ENCODE data around the gene ADAMTS2. TPM values are rescaled to one million over a fixed set of nuclear protein-coding genes. Genes with fewer than 3 reads are reported as not detected.
A peak's percentile ranks its signal among the peaks of the same experiment; 100 is the strongest.

The ADAMTS2 gene
- total RNA-seq: 29.7 TPM

DNA sequence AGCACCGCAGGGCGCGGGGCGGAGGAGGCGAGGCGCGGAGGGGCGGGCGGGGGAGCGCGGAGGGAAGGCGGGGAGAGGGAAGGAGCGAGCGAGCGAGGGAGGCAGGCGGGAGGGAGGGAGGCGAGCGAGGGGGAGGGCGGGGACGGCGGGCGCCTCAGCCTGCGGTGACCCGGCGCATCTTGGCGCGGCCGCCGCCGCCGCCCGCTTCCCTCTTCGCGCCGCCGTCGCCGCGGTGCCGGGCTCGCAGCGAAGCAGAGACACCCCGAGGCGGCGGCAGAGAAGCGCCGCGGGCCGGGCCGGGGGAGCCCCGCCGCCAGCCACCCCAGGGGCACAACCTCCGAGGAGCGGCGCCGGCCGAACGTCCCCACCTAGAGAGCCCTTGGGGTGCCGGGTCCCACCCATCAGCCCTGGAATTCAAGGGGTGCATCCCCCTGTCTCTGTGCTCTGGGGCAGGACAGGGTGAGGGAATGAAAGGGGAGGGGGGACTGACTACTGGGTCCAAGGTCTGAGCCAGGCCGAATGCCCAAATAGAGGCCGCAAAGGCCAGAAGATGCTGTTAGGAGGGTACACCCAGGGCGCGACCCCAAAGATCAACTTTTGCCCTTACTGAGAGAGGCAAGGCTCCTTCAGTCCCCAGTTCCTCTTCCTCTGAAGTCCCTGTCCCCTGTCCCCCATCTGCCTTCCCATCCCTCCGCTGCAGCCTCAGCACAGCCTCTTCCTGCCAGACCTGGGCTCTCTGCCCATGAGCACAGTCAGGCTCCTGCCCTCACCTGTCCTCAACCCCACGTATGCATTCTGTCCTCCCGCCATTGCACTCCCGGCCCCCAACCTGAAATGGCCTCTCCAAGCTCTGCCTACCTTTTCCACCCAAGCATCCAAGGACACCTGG lies at the start of gene ADAMTS2:
TSS of gene ADAMTS2 (minus strand) at position 29 of the 889 bp plus-strand sequence. CDS start 133 bp downstream, outside the sequence.
- peak within 1 kb of the TSS; percentile 62 to 74 (median 69) for H3K9ac ChIP-seq (ENCODE audit: low read depth in 1 of 3, low read length in 3 of 3)
- H3K27me3 ChIP-seq (ENCODE audit: control insufficient read depth in 3 of 3, insufficient read depth in 3 of 3, low read length in 3 of 3): peaks cover 12 to 55% (median 48%) of the 10 kb centered on the region in 3 donors
- peaks cover 15 to 26% (median 17%) of the 10 kb centered on the region in 3 donors for H3K4me1 ChIP-seq (ENCODE audit: control insufficient read depth in 3 of 3, insufficient read depth in 3 of 3, low read length in 3 of 3)
- no peaks in the 10 kb centered on the region for H3K36me3 ChIP-seq (ENCODE audit: control insufficient read depth in 3 of 3, insufficient read depth in 3 of 3, low read length in 3 of 3)
- H3K9me3 ChIP-seq (ENCODE audit: control insufficient read depth in 3 of 3, low read length in 3 of 3): no peaks in the 10 kb centered on the region
- H3K4me3 ChIP-seq (ENCODE audit: low read length in 3 of 3): peak within 1 kb of the TSS; percentile 54 to 67 (median 62)
- H3K27ac ChIP-seq (ENCODE audit: low read depth, low read length): peak within 1 kb of the TSS; percentile 40

DNA sequence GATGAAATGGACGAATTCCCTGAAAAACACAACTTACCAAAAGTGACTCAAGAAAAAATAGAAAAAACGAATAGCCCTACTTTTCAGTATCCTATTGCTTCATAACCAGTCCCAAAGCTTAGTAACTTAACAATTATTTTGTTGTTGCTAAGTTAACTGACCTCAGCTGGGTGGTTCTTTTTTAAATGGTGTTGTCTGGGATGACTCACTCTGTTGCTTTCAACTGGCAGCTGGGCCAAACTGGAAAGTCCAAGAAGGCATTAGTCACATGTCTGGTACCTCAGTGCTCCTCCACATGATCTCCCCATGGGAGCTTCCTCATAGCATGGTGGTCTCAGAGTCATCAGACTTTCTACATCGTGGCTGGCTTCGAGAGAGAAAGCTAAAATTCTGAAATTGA lies 47.8 kb upstream of the ADAMTS2 start:
- H3K4me3 ChIP-seq (ENCODE audit: low read length in 3 of 3): no peak overlapping the region
- no peak overlapping the region for H3K9ac ChIP-seq (ENCODE audit: low read depth in 1 of 3, low read length in 3 of 3)
- no peaks in the 10 kb centered on the region for H3K4me1 ChIP-seq (ENCODE audit: control insufficient read depth in 3 of 3, insufficient read depth in 3 of 3, low read length in 3 of 3)
- H3K9me3 ChIP-seq (ENCODE audit: control insufficient read depth in 3 of 3, low read length in 3 of 3): peaks cover 7 to 11% (median 9%) of the 10 kb centered on the region in 3 donors
- H3K27ac ChIP-seq (ENCODE audit: low read depth, low read length): no peak overlapping the region
- no peaks in the 10 kb centered on the region for H3K36me3 ChIP-seq (ENCODE audit: control insufficient read depth in 3 of 3, insufficient read depth in 3 of 3, low read length in 3 of 3)
- H3K27me3 ChIP-seq (ENCODE audit: control insufficient read depth in 3 of 3, insufficient read depth in 3 of 3, low read length in 3 of 3): no peaks in the 10 kb centered on the region

DNA sequence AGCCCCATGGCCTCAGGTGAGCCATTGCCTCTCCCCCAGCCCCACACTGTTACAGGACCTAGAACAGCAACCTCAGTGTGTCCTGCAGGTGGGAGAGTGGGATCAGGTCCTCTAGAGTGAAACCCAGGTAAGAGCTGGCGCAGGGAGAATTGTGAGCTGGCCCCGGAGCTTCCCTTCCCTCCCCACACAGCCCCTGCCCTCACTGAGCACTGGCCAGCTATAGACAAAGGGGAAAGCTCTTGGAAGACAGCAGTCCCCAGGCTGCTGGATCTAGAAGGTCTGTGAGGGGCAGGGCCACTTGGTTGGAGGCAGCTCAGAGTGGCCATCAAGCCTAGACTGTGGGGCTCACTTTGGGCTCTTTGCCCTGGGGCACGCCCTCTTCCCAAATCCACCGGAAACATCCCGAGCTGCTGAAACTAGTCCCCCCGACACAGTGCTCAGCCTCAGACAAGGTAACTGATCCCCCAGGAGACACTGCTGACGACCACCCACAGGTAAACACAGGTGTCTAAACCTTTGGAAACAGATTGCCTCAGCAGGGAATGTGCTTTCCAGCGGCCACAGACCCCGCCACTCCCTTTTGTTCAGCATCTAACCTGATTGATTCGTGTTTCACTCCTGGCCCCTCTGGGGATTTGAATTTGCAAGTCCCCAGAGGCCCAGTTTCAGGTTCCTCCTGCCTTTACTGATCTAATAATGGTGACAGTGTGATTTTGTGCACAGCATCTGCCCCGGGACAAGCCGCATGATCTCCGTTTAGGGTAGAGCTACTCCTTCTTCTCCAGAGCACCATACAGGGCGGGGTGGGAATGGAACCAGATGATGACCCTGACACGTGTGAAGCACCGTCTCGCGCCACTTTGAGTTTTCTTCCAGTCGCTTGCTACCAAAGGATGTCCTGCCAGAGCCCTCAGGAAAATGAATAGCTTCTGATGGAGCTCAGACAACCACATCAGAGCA lies 42.2 kb upstream of the ADAMTS2 start:
- no peak overlapping the region for H3K27ac ChIP-seq (ENCODE audit: low read depth, low read length)
- H3K9ac ChIP-seq (ENCODE audit: low read depth in 1 of 3, low read length in 3 of 3): no peak overlapping the region
- no peaks in the 10 kb centered on the region for H3K36me3 ChIP-seq (ENCODE audit: control insufficient read depth in 3 of 3, insufficient read depth in 3 of 3, low read length in 3 of 3)
- H3K27me3 ChIP-seq (ENCODE audit: control insufficient read depth in 3 of 3, insufficient read depth in 3 of 3, low read length in 3 of 3): peaks cover 0 to 4% (median 3%) of the 10 kb centered on the region in 3 donors
- no peaks in the 10 kb centered on the region for H3K4me1 ChIP-seq (ENCODE audit: control insufficient read depth in 3 of 3, insufficient read depth in 3 of 3, low read length in 3 of 3)
- no peak overlapping the region for H3K4me3 ChIP-seq (ENCODE audit: low read length in 3 of 3)
- H3K9me3 ChIP-seq (ENCODE audit: control insufficient read depth in 3 of 3, low read length in 3 of 3): peaks cover 6 to 9% (median 7%) of the 10 kb centered on the region in 3 donors

- Histone ChIP-seq H3K9me3 (ENCODE audit: control insufficient read depth in 3 of 3, low read length in 3 of 3) (peaks cover 6 to 9% (median 9%) of the 10 kb centered on the region in 3 donors), H3K27me3 (ENCODE audit: control insufficient read depth in 3 of 3, insufficient read depth in 3 of 3, low read length in 3 of 3) (peaks cover 0 to 4% (median 3%) of the 10 kb centered on the region in 3 donors), H3K9ac (ENCODE audit: low read depth in 1 of 3, low read length in 3 of 3) (no peak overlapping the region), H3K27ac (ENCODE audit: low read depth, low read length) (no peak overlapping the region), H3K36me3 (ENCODE audit: control insufficient read depth in 3 of 3, insufficient read depth in 3 of 3, low read length in 3 of 3) (no peaks in the 10 kb centered on the region), H3K4me3 (ENCODE audit: low read length in 3 of 3) (no peak overlapping the region), H3K4me1 (ENCODE audit: control insufficient read depth in 3 of 3, insufficient read depth in 3 of 3, low read length in 3 of 3) (no peaks in the 10 kb centered on the region)
Measured at GRCh38 chr5:179385914-179386313, 40.7 kb upstream of the ADAMTS2 start.

- H3K27me3 ChIP-seq (ENCODE audit: control insufficient read depth in 3 of 3, insufficient read depth in 3 of 3, low read length in 3 of 3): peaks cover 0 to 6% (median 3%) of the 10 kb centered on the region in 3 donors
- peaks cover 0 to 2% (median 0%) of the 10 kb centered on the region in 3 donors for H3K4me1 ChIP-seq (ENCODE audit: control insufficient read depth in 3 of 3, insufficient read depth in 3 of 3, low read length in 3 of 3)
- no peak overlapping the region for H3K9ac ChIP-seq (ENCODE audit: low read depth in 1 of 3, low read length in 3 of 3)
- H3K27ac ChIP-seq (ENCODE audit: low read depth, low read length): no peak overlapping the region
- H3K4me3 ChIP-seq (ENCODE audit: low read length in 3 of 3): no peak overlapping the region
- no peaks in the 10 kb centered on the region for H3K36me3 ChIP-seq (ENCODE audit: control insufficient read depth in 3 of 3, insufficient read depth in 3 of 3, low read length in 3 of 3)
- peaks cover 0 to 2% (median 0%) of the 10 kb centered on the region in 3 donors for H3K9me3 ChIP-seq (ENCODE audit: control insufficient read depth in 3 of 3, low read length in 3 of 3)
Measured at GRCh38 chr5:179382486-179382885, 37.2 kb upstream of the ADAMTS2 start.

GRCh38 chr5:179381691-179382090 lies 36.4 kb upstream of the ADAMTS2 start:
- peaks cover 0 to 2% (median under 1%) of the 10 kb centered on the region in 3 donors for H3K27me3 ChIP-seq (ENCODE audit: control insufficient read depth in 3 of 3, insufficient read depth in 3 of 3, low read length in 3 of 3)
- H3K4me1 ChIP-seq (ENCODE audit: control insufficient read depth in 3 of 3, insufficient read depth in 3 of 3, low read length in 3 of 3): peaks cover 0 to 2% (median 0%) of the 10 kb centered on the region in 3 donors
- peaks cover 0 to 2% (median 0%) of the 10 kb centered on the region in 3 donors for H3K9me3 ChIP-seq (ENCODE audit: control insufficient read depth in 3 of 3, low read length in 3 of 3)
- H3K27ac ChIP-seq (ENCODE audit: low read depth, low read length): no peak overlapping the region
- no peak overlapping the region for H3K4me3 ChIP-seq (ENCODE audit: low read length in 3 of 3)
- H3K36me3 ChIP-seq (ENCODE audit: control insufficient read depth in 3 of 3, insufficient read depth in 3 of 3, low read length in 3 of 3): no peaks in the 10 kb centered on the region
- H3K9ac ChIP-seq (ENCODE audit: low read depth in 1 of 3, low read length in 3 of 3): no peak overlapping the region

DNA sequence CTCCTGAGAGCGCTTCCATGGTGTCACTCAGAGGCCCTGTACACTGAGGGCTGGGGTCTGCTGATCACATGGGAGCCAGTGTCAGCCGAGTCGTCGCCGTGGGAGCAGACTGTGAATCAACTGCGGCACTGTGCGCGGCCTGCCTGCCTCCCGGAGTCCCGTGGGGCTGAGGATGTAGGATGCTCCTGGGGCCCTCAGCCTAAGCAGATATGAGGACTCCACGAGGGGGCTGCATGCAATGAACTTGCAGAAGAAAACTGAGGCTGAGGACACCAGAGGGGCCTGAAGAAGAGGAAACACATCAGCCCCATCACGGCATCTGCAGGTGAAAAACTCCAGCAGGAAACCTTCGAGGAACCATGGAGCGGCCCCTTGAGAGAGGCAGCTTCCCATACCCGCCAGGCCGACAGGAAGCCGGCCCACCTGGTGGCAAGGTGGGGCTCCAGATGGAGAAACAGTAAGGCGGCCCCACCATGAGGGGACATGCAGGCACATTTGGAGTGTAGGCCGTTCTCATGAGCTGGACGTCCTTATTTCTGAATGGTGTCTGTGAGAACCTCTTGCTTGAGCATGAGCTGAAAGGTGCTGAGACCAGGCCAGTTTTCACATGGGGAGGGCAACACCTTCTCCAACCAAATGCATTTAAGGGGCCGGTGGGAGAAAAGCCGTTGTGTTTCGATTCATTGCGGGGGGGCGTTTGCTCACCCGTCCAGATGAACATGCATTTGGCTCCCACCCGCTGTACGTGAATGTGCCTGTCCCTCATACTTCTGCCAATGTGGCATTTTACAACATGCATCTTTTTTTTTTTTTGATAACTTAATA lies 35.2 kb upstream of the ADAMTS2 start:
- Histone ChIP-seq H3K4me3 (ENCODE audit: low read length in 3 of 3) (no peak overlapping the region), H3K9ac (ENCODE audit: low read depth in 1 of 3, low read length in 3 of 3) (no peak overlapping the region), H3K9me3 (ENCODE audit: control insufficient read depth in 3 of 3, low read length in 3 of 3) (peaks cover 0 to 2% (median 0%) of the 10 kb centered on the region in 3 donors), H3K4me1 (ENCODE audit: control insufficient read depth in 3 of 3, insufficient read depth in 3 of 3, low read length in 3 of 3) (peaks cover 0 to 2% (median 0%) of the 10 kb centered on the region in 3 donors), H3K36me3 (ENCODE audit: control insufficient read depth in 3 of 3, insufficient read depth in 3 of 3, low read length in 3 of 3) (no peaks in the 10 kb centered on the region), H3K27ac (ENCODE audit: low read depth, low read length) (no peak overlapping the region), H3K27me3 (ENCODE audit: control insufficient read depth in 3 of 3, insufficient read depth in 3 of 3, low read length in 3 of 3) (peaks cover 0 to 2% (median 0%) of the 10 kb centered on the region in 3 donors)

GRCh38 chr5:179379321-179379890 lies 34.1 kb upstream of the ADAMTS2 start:
- Histone ChIP-seq H3K36me3 (ENCODE audit: control insufficient read depth in 3 of 3, insufficient read depth in 3 of 3, low read length in 3 of 3) (no peaks in the 10 kb centered on the region), H3K9me3 (ENCODE audit: control insufficient read depth in 3 of 3, low read length in 3 of 3) (peaks cover 0 to 4% (median 0%) of the 10 kb centered on the region in 3 donors), H3K27ac (ENCODE audit: low read depth, low read length) (no peak overlapping the region), H3K9ac (ENCODE audit: low read depth in 1 of 3, low read length in 3 of 3) (no peak overlapping the region), H3K27me3 (ENCODE audit: control insufficient read depth in 3 of 3, insufficient read depth in 3 of 3, low read length in 3 of 3) (peaks cover 2 to 6% (median 3%) of the 10 kb centered on the region in 3 donors), H3K4me3 (ENCODE audit: low read length in 3 of 3) (no peak overlapping the region), H3K4me1 (ENCODE audit: control insufficient read depth in 3 of 3, insufficient read depth in 3 of 3, low read length in 3 of 3) (peaks cover 0 to 2% (median 0%) of the 10 kb centered on the region in 3 donors)

Measured in skeletal muscle tissue (tissue), 4 donors.